GM12878 (cell line): Measurements from ENCODE around the gene RCOR1. TPM values are rescaled to one million over a fixed set of nuclear protein-coding genes. Genes with fewer than 3 reads are reported as not detected.

Source experiments
- BACH1 ChIP-seq: fragments of 450-650 bp; IDR thresholded peaks from 2 replicates; pipeline ENCODE4 v1.6.1; 2017; ENCODE audit warnings: mild to moderate bottlenecking, borderline replicate concordance
- CHD1 ChIP-seq: IDR thresholded peaks from 2 replicates; pipeline ENCODE4 v1.6.1; 2012; ENCODE audit warnings: low read depth, low read length, improper control_type of control experiment
- CREB1 ChIP-seq: IDR thresholded peaks from 2 replicates; pipeline ENCODE4 v1.6.1; 2012; ENCODE audit warnings: low read depth, mild to moderate bottlenecking, inconsistent platforms
- E2F4 ChIP-seq: IDR thresholded peaks from 2 replicates; pipeline ENCODE4 v1.6.1; 2012; ENCODE audit warnings: low read depth, low read length, improper control_type of control experiment
- E4F1 ChIP-seq: fragments of 450-650 bp; IDR thresholded peaks from 2 replicates; pipeline ENCODE4 v1.6.1; 2018; ENCODE audit warnings: borderline replicate concordance, mild to moderate bottlenecking; ENCODE audit not compliant: partially characterized antibody
- EGR1 ChIP-seq, 2 experiments: IDR thresholded peaks; 1 replicate in 1 of 2; 2 replicates in 1 of 2; pipeline ENCODE4 v1.6.1; 2011 to 2012; ENCODE audit warnings: low read depth in 2 of 2, low read length in 2 of 2, borderline replicate concordance in 1 of 2, mild to moderate bottlenecking in 1 of 2, moderate library complexity in 1 of 2
- ELK1 ChIP-seq: IDR thresholded peaks from 2 replicates; pipeline ENCODE4 v1.6.1; 2012; ENCODE audit warnings: low read depth, low read length, improper control_type of control experiment
- FOXK2 ChIP-seq: fragments of 450-650 bp; IDR thresholded peaks from 2 replicates; pipeline ENCODE4 v1.6.1; 2017; ENCODE audit warnings: mild to moderate bottlenecking, moderate library complexity
- HDGF ChIP-seq: fragments of 450-650 bp; IDR thresholded peaks from 2 replicates; pipeline ENCODE4 v1.6.1; 2016; ENCODE audit warnings: antibody characterized with exemption
- JUND ChIP-seq: IDR thresholded peaks from 2 replicates; pipeline ENCODE4 v1.6.1; 2012; ENCODE audit warnings: low read depth, mild to moderate bottlenecking, low read length, improper control_type of control experiment, moderate library complexity
- KAT2A ChIP-seq: conservative IDR thresholded peaks from 2 replicates; pipeline ENCODE4 v1.6.1; 2011; ENCODE audit warnings: low read depth, low read length; ENCODE audit not compliant: control insufficient read depth
- MEF2A ChIP-seq: IDR thresholded peaks from 2 replicates; pipeline ENCODE4 v1.6.1; 2011; ENCODE audit warnings: low read depth, mild to moderate bottlenecking, low read length, moderate library complexity; ENCODE audit not compliant: insufficient read depth
- NR2C2 ChIP-seq: IDR thresholded peaks from 2 replicates; pipeline ENCODE4 v1.6.1; 2011; ENCODE audit warnings: borderline replicate concordance, low read depth; ENCODE audit not compliant: control insufficient read depth, insufficient read length
- NR2F1 ChIP-seq: fragments of 450-650 bp; conservative IDR thresholded peaks from 2 replicates; pipeline ENCODE4 v1.6.1; 2017; ENCODE audit warnings: mild to moderate bottlenecking
- SMARCA5 ChIP-seq: fragments of 450-650 bp; IDR thresholded peaks from 2 replicates; pipeline ENCODE4 v1.6.1; 2017; ENCODE audit warnings: mild to moderate bottlenecking
- SP1 ChIP-seq: IDR thresholded peaks from one replicate; pipeline ENCODE4 v1.6.1; 2011; ENCODE audit warnings: low read depth, low read length
- SUZ12 ChIP-seq: fragments of 200-600 bp; sonication (generic); IDR thresholded peaks from one replicate; pipeline ENCODE4 v1.6.1; 2018; ENCODE audit warnings: antibody characterized with exemption, mild to moderate bottlenecking; ENCODE audit not compliant: unreplicated experiment
- ZBED1 ChIP-seq: IDR thresholded peaks from 2 replicates; pipeline ENCODE4 v1.6.1; 2016; ENCODE audit warnings: borderline replicate concordance
- ZNF622 ChIP-seq: fragments of 450-650 bp; IDR thresholded peaks from 2 replicates; pipeline ENCODE4 v1.6.1; 2017; ENCODE audit warnings: mild to moderate bottlenecking, inconsistent platforms
- ZSCAN29 ChIP-seq: fragments of 450-650 bp; IDR thresholded peaks from 2 replicates; pipeline ENCODE4 v1.6.1; 2017; ENCODE audit warnings: mild to moderate bottlenecking, moderate library complexity
- polyA plus RNA-seq, 11 experiments: library from polyadenylated mRNA; depleted of rRNA in 4 of 11; unstranded in 6 of 11; stranded (reverse) in 5 of 11; fragments of >200 nt; fragmentation: Nextera tagmentation in 4 of 11; fragmentation: Illumina TruSeq in 1 of 11; extraction: Ambion mirVana in 4 of 11; extraction: Trizol in 1 of 11; gene quantifications; 1 replicate in 1 of 11; 2 replicates in 10 of 11; pipeline versions ENCODE4 v1.2.1 to v1.2.3, GENCODE V29; 2011 to 2016; ENCODE audit warnings: inconsistent platforms in 2 of 11, missing spikeins in 2 of 11, low read depth in 1 of 11
- total RNA-seq, 4 experiments: library from RNA; depleted of rRNA in 3 of 4; stranded (reverse); fragments of >200 nt in 3 of 4; fragmentation: Illumina TruSeq in 1 of 4; extraction: Trizol in 1 of 4; gene quantifications; 2 replicates each; pipeline versions ENCODE4 v1.2.1 to v1.2.3, GENCODE V29; 2013 to 2021
- TF ChIP-seq, protein P1 (sequence below): fragments of 450-650 bp; IDR thresholded peaks from 2 replicates; pipeline ENCODE4 v1.6.1; 2017; ENCODE audit warnings: mild to moderate bottlenecking, moderate library complexity

RCOR1 gene
- total and polyA plus RNA-seq, 10 of the 15 experiments (the other 5 are each of a cell fraction or from before 2014, with no cell fraction given) = 1.6 to 12.2 (median 4.4) TPM

- TF ChIP-seq, protein P1, sequence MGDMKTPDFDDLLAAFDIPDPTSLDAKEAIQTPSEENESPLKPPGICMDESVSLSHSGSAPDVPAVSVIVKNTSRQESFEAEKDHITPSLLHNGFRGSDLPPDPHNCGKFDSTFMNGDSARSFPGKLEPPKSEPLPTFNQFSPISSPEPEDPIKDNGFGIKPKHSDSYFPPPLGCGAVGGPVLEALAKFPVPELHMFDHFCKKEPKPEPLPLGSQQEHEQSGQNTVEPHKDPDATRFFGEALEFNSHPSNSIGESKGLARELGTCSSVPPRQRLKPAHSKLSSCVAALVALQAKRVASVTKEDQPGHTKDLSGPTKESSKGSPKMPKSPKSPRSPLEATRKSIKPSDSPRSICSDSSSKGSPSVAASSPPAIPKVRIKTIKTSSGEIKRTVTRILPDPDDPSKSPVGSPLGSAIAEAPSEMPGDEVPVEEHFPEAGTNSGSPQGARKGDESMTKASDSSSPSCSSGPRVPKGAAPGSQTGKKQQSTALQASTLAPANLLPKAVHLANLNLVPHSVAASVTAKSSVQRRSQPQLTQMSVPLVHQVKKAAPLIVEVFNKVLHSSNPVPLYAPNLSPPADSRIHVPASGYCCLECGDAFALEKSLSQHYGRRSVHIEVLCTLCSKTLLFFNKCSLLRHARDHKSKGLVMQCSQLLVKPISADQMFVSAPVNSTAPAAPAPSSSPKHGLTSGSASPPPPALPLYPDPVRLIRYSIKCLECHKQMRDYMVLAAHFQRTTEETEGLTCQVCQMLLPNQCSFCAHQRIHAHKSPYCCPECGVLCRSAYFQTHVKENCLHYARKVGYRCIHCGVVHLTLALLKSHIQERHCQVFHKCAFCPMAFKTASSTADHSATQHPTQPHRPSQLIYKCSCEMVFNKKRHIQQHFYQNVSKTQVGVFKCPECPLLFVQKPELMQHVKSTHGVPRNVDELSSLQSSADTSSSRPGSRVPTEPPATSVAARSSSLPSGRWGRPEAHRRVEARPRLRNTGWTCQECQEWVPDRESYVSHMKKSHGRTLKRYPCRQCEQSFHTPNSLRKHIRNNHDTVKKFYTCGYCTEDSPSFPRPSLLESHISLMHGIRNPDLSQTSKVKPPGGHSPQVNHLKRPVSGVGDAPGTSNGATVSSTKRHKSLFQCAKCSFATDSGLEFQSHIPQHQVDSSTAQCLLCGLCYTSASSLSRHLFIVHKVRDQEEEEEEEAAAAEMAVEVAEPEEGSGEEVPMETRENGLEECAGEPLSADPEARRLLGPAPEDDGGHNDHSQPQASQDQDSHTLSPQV = no peak
- TF ChIP-seq NR2C2 (no peak), ZNF622 (no peak), BACH1 (no peak), CREB1 (peak; percentile 37; the same call in 1 of the 2 replicates), EGR1 (IDR thresholded peaks at IDR 0.05; ENCODE audit: borderline replicate concordance in 1 of 2, low read depth in 2 of 2, low read length in 2 of 2) (peak in 1 of 2 experiments; percentile 61; a peak in 2 of 3 replicates), E4F1 (no peak), HDGF (peak; percentile 46; the same call in 1 of the 2 replicates), CHD1 (no peak), SUZ12 (no peak), MEF2A (peak; percentile 95), ELK1 (no peak), ZBED1 (peak; percentile 41; the same call in 1 of the 2 replicates), NR2F1 (no peak), ZSCAN29 (no peak), KAT2A (no peak), SP1 (no peak), SMARCA5 (no peak), E2F4 (no peak), JUND (no peak), FOXK2 (no peak)
These were observed 18.7 kb downstream of the RCOR1 start (continued) for GRCh38 chr14:102610968-102611811.
